ENCODE data around the gene CBR4.

Gene CBR4

GRCh38 chr4:169010125-169011023 lies at the start of gene CBR4:
Gene CBR4 (minus strand): TSS chr4:169010255. CDS start chr4:169010089, 166 bp downstream.
- FAIRE-seq (peak; percentile 100), DNase-seq (ENCODE audit: insufficient read length, low spot score) (peak; percentile 66)

DNA sequence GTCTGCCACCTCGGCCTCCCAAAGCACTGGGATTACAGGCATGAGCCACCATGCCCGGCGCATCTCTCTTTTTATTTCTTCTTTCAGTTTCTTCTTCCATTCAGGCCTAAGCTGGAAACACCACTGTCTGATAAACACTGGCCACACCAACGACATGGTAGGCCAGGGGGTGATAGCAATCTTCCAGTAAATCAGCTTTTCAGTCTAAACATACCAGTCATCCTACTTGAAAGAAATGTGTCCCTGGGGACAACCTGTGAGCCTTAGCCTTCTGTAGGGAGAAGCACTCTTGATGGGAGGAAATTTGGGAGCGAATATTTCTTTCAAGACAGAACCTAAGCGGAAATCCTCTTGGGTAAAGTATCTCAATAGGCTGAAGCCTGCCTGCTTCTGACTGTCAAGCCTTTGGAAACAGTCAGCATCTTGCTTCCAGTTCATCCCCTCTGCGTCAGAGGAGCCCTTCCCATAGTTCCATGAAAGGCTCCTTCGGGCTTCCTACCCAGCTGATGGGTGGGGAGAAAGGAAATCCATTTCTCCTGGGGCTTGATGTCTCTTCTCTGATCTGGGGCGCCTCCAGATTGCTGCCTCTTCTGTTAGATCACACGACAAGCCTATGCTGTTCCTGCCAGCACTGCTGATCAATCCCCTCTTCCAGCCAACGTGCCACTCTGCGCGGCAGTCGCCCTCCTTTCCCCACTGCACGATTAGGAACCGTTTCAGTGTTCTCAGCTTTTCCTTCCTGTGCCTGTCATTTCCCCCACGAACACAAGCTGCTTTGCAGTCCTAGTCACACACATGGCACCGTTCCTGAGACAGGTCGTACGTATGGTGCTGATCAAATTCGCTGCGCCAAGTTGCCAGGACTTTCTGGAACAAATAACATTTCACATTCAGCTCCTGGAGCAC lies 49.5 kb upstream of the CBR4 start:
- FAIRE-seq (no peak), DNase-seq (ENCODE audit: insufficient read length, low spot score) (no peak)

GRCh38 chr4:169058312-169058711 lies 48.3 kb upstream of the CBR4 start:
- DNase-seq (ENCODE audit: insufficient read length, low spot score) (no peak), FAIRE-seq (no peak)

- DNase-seq (ENCODE audit: insufficient read length, low spot score) (no peak), FAIRE-seq (no peak)
Measured at GRCh38 chr4:169054879-169055278, 44.8 kb upstream of the CBR4 start.

GRCh38 chr4:169052594-169052945 lies 42.5 kb upstream of the CBR4 start:
- FAIRE-seq: no peak

DNA sequence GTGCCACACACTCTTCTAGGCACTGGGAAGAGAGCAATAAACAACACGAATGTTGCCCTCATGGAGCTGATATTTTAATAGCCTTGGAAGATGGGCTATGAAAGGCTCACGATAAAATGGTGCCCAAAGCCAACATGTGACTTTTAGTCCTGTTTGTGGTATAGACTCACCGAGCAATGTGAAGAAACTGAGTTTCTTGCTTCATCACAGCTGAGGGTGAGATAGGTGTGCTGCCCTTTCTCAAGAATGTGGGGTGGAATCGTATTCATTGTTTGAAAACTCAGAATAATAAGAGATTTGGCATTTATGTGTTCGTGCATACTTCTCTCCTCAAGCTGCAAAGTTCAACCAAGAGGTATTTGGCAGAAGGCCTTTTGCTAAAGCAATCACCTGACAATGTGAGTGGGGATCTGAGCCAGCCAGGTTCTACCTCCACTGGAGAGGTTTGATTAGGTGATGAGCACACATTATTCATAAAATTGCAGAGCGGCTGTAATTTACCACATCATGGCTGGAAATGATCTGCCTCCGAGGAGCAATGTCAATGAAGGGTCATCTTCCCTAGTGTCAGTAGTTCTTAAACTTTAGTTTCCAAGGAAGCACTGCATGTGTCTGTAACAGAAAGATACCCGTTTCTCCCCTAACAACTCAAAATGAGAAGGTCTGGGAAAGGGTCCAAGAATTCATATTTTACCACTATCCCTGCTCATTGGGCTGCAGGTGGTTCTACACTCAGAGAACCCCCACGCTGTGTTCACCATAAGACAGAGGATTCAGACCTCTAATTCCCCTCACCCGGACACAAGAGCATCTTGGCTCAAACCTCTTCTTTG lies 41.9 kb upstream of the CBR4 start:
- DNase-seq (ENCODE audit: insufficient read length, low spot score) (no peak), FAIRE-seq (peak; percentile 8)

More at GRCh38 chr4:169052594-169052945, 42.5 kb upstream of the CBR4 start:
- DNase-seq (ENCODE audit: insufficient read length, low spot score): no peak

- no peak for DNase-seq (ENCODE audit: insufficient read length, low spot score)
- no peak for FAIRE-seq
Measured at GRCh38 chr4:169050881-169051760, 41.1 kb upstream of the CBR4 start.

DNA sequence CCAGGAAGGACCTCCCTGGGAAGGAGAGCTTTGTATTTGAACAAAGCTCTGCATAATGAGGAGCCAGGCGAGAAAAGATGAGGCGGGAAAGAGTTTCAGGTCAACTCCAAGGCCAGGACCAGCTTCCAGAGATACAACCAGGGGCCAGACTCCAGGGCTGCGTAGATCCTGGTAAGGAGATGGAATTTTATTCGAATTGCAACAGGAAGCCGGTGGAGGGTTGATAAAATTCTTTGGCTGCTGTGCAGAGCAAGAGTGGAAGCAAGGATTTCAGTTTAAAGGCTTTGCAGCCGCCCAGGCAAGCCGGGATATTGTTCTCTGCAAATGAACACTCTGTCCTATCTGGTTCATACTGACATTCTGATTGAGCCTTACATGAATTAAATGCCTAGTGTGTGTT lies 40.2 kb upstream of the CBR4 start:
- FAIRE-seq (peak; percentile 33), DNase-seq (ENCODE audit: insufficient read length, low spot score) (no peak)

- FAIRE-seq (no peak), DNase-seq (ENCODE audit: insufficient read length, low spot score) (no peak)
Measured at GRCh38 chr4:169048868-169049414, 38.9 kb upstream of the CBR4 start.

DNA sequence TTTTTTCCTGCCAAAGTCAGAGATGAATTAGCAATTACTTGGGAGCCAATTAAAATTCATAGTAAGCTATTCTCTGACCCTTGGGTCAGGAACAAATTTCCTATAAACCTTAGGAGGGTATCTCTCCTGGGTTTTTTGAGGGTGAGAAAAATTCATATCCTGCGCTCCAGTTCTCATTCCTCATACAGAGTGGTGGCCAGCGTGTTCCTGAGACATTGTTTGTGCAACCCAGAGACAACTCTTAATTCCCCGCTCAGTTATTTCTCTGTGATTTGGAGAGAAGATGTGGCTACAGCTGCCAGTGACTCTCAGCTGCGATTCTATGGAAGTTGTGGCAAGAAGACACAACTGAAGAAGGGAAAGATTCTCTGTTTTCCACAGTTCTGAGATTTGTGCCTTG lies 37.9 kb upstream of the CBR4 start:
- no peak for FAIRE-seq
- no peak for DNase-seq (ENCODE audit: insufficient read length, low spot score)

DNA sequence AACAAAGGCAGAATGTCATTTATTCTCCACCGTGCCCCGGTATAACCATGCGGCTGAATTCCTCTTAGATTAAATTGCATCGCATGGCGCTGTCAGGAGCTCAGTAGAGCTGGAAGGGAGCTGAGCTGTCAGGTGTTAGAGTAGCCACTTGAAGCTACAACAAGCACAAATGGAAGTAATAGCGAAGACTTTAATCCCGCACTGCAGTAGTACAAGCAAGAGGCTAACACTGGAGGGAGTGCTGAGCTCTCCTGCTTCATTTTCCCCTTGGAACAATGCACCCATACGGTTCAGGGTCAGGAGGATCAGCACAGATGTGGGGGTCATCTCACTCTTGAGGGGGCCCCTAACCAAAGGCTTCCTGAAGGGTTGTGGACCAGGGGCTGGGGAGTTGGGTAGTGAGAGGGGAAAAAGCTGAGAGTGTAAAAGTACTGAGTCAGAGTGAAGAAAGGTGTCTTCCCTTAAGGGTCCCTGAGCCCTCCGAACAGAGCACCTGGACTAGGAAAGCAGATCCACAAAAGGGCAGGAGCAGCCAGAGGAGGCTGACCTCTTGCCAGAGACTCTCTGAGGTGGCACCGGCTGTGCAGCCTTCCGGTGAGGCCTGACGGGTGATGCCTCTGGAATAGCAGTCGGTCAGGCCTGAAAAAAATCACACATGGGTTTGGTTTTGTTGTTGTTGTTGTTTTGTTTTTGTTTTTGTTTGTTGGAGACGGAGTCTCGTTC lies 36.0 kb upstream of the CBR4 start:
- no peak for FAIRE-seq

GRCh38 chr4:169044714-169045447 lies 34.8 kb upstream of the CBR4 start:
- no peak for FAIRE-seq
- DNase-seq (ENCODE audit: insufficient read length, low spot score): no peak

More for the DNA sequence above, 36.0 kb upstream of the CBR4 start:
- DNase-seq (ENCODE audit: insufficient read length, low spot score): no peak

- DNase-seq (ENCODE audit: insufficient read length, low spot score) (no peak), FAIRE-seq (no peak)
Measured at GRCh38 chr4:169042608-169043007, 32.6 kb upstream of the CBR4 start.

DNA sequence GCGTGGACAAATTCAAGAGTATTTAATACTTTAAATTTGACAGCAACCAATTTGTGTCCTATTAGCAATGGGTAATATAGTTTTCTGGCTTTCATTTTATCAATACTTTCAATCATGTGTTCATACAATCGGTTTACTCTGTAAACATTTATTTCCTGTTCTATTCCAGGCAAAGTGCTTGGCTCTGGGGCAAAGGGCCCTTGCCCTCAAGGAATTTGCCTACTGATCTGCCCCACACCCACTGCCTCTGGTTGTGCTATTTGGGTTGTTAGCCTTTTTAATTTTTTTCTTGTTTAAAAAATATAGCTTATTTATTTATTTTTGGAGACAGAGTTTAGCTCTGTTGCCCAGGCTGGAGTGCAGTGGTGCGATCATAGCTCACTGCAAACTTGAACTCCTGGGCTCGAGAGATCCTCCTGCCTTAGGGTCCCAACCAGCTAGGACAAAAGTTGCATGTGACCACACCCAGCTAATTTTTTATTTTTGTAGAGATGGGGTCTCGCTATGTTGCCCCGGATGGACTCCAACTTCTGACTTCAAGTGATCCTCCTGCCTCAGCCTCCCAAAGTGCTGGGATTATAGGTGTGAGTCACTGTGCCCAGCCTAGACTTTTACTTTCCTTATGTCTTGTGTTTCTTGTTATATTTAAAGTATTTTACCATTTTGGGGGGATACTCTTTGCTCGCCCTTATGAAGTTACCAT lies 30.7 kb upstream of the CBR4 start:
- DNase-seq (ENCODE audit: insufficient read length, low spot score) (no peak), FAIRE-seq (no peak)

DNA sequence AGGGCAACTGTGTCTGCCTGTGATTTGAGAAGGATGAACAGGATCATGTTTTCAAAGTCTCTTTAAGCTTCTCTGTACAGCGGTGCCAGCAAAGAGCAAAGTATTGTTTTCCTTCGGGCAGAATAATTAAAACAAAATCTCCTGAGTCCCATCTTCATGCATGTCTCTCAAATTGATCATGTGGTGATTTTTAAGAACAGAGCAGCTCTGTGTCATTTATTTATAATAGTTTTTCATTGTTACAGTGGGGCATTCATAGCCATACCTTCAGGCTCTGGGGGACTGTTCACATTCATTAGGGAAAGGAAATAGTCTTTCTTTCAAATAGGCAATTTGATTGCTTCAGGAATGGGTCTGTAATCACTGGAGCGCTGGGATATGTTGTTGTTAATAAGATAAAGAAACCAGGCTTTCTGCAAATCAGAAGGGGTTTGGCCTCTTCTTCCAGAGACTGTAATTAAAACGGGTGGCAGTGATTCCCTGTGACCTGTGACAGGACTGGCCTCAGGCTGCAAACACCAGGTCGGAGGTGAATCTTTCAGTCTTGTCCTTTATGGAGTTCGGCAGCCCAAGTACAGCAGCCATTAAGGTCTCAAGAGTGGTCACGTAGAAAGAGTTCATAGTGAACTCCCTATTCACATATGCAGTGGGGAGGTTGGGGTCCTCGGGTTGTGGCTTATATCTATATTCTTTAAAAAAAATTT lies 29.3 kb upstream of the CBR4 start:
- DNase-seq (ENCODE audit: insufficient read length, low spot score): no peak
- FAIRE-seq: no peak

- no peak for DNase-seq (ENCODE audit: insufficient read length, low spot score)
- no peak for FAIRE-seq
Measured at GRCh38 chr4:169037506-169037905, 27.5 kb upstream of the CBR4 start.
